Mammary epithelial cell (primary cell): ENCODE results near the gene FEM1B.

Source experiments
- EZH2 ChIP-seq: IDR thresholded peaks from 2 replicates; pipeline ENCODE4 v1.6.1; 2012; ENCODE audit warnings: low read length, inconsistent platforms, borderline replicate concordance
- TF ChIP-seq, protein P1 (sequence below), 2 donors: IDR thresholded peaks in 1 of 2; conservative IDR thresholded peaks in 1 of 2; 2 replicates each; pipeline ENCODE4 v1.5.1; 2011 to 2012; ENCODE audit warnings: inconsistent platforms in 2 of 2, low read length in 2 of 2, mild to moderate bottlenecking in 2 of 2, control low read depth in 1 of 2, low read depth in 1 of 2; ENCODE audit not compliant: insufficient read depth in 1 of 2; ENCODE audit errors: extremely low read depth in 1 of 2

GRCh38 chr15:68326711-68327354, 49.3 kb downstream of the FEM1B start:
- TF ChIP-seq, protein P1, sequence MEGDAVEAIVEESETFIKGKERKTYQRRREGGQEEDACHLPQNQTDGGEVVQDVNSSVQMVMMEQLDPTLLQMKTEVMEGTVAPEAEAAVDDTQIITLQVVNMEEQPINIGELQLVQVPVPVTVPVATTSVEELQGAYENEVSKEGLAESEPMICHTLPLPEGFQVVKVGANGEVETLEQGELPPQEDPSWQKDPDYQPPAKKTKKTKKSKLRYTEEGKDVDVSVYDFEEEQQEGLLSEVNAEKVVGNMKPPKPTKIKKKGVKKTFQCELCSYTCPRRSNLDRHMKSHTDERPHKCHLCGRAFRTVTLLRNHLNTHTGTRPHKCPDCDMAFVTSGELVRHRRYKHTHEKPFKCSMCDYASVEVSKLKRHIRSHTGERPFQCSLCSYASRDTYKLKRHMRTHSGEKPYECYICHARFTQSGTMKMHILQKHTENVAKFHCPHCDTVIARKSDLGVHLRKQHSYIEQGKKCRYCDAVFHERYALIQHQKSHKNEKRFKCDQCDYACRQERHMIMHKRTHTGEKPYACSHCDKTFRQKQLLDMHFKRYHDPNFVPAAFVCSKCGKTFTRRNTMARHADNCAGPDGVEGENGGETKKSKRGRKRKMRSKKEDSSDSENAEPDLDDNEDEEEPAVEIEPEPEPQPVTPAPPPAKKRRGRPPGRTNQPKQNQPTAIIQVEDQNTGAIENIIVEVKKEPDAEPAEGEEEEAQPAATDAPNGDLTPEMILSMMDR (conservative IDR thresholded peaks at IDR 0.05 in 1 of 2, IDR thresholded peaks at IDR 0.05 in 1 of 2; ENCODE audit: extremely low read depth in 1 of 2, insufficient read depth in 1 of 2, low read depth in 1 of 2, low read length in 2 of 2): no peak
- TF ChIP-seq EZH2: no peak
